ENCODE results near the gene CTNNBL1. TPM values are rescaled to one million over a fixed set of nuclear protein-coding genes. Genes with fewer than 3 reads are reported as not detected.

CTNNBL1 gene
- polyA plus RNA-seq, 4 donors = 36.2 to 66.5 (median 50.1) TPM

GRCh38 chr20:37880726-37881591, 187.1 kb downstream of the CTNNBL1 start:
- Histone ChIP-seq H3K4me1 (ENCODE audit: control insufficient read depth in 3 of 3, insufficient read depth in 2 of 3, low read depth in 1 of 3, low read length in 2 of 3) (peaks cover 0 to 31% (median 0%) of the 10 kb centered on the region in 3 donors), H3K27me3 (ENCODE audit: control insufficient read depth in 3 of 3, insufficient read depth in 3 of 3, low read length in 3 of 3) (no peaks in the 10 kb centered on the region), H3K27ac (ENCODE audit: low read depth in 1 of 3, low read length in 2 of 3) (peak overlapping the region in 1 of 3 donors; percentile 72), H3K36me3 (ENCODE audit: control insufficient read depth in 3 of 3, insufficient read depth in 2 of 3, low read depth in 1 of 3, low read length in 3 of 3) (peaks cover 0 to 4% (median 0%) of the 10 kb centered on the region in 3 donors), H3K9me3 (ENCODE audit: control insufficient read depth in 2 of 2, insufficient read depth in 1 of 2, low read depth in 1 of 2, low read length in 1 of 2) (no peaks in the 10 kb centered on the region), H3K4me3 (ENCODE audit: low read depth in 1 of 3, low read length in 3 of 3) (no peak overlapping the region)
- DNase-seq (peak; percentile 51 to 85), FAIRE-seq (no peak)
- WGBS, 3 donors = 33 to 50% (median 39%) methylated on average over 18 of the region's 18 CpGs

GRCh38 chr20:37881601-37882343, 187.9 kb downstream of the CTNNBL1 start:
- Histone ChIP-seq H3K27me3 (ENCODE audit: control insufficient read depth in 3 of 3, insufficient read depth in 3 of 3, low read length in 3 of 3) (no peaks in the 10 kb centered on the region), H3K36me3 (ENCODE audit: control insufficient read depth in 3 of 3, insufficient read depth in 2 of 3, low read depth in 1 of 3, low read length in 3 of 3) (no peaks in the 10 kb centered on the region), H3K4me1 (ENCODE audit: control insufficient read depth in 3 of 3, insufficient read depth in 2 of 3, low read depth in 1 of 3, low read length in 2 of 3) (peaks cover 0 to 31% (median 0%) of the 10 kb centered on the region in 3 donors), H3K9me3 (ENCODE audit: control insufficient read depth in 2 of 2, insufficient read depth in 1 of 2, low read depth in 1 of 2, low read length in 1 of 2) (no peaks in the 10 kb centered on the region), H3K27ac (ENCODE audit: low read depth in 1 of 3, low read length in 2 of 3) (peak overlapping the region in 1 of 3 donors; percentile 72), H3K4me3 (ENCODE audit: low read depth in 1 of 3, low read length in 3 of 3) (no peak overlapping the region)
- no peak for DNase-seq
- 73 to 80% (median 78%) methylated on average over 22 of the region's 22 CpGs for WGBS, 3 donors
- FAIRE-seq = no peak

- Histone ChIP-seq H3K27ac (ENCODE audit: low read depth in 1 of 3, low read length in 2 of 3) (no peak overlapping the region), H3K4me3 (ENCODE audit: low read depth in 1 of 3, low read length in 3 of 3) (no peak overlapping the region), H3K27me3 (ENCODE audit: control insufficient read depth in 3 of 3, insufficient read depth in 3 of 3, low read length in 3 of 3) (no peaks in the 10 kb centered on the region), H3K4me1 (ENCODE audit: control insufficient read depth in 3 of 3, insufficient read depth in 2 of 3, low read depth in 1 of 3, low read length in 2 of 3) (peaks cover 0 to 26% (median 0%) of the 10 kb centered on the region in 3 donors), H3K9me3 (ENCODE audit: control insufficient read depth in 2 of 2, insufficient read depth in 1 of 2, low read depth in 1 of 2, low read length in 1 of 2) (no peaks in the 10 kb centered on the region), H3K36me3 (ENCODE audit: control insufficient read depth in 3 of 3, insufficient read depth in 2 of 3, low read depth in 1 of 3, low read length in 3 of 3) (no peaks in the 10 kb centered on the region)
- DNase-seq (no peak), FAIRE-seq (no peak)
- WGBS, 3 donors = 74 to 82% (median 76%) methylated on average over 16 of the region's 16 CpGs
Observed at GRCh38 chr20:37882961-37883712, 189.3 kb downstream of the CTNNBL1 start.

GRCh38 chr20:37885042-37885441, 191.2 kb downstream of the CTNNBL1 start:
- Histone ChIP-seq H3K4me3 (ENCODE audit: low read depth in 1 of 3, low read length in 3 of 3) (no peak overlapping the region), H3K27me3 (ENCODE audit: control insufficient read depth in 3 of 3, insufficient read depth in 3 of 3, low read length in 3 of 3) (no peaks in the 10 kb centered on the region), H3K36me3 (ENCODE audit: control insufficient read depth in 3 of 3, insufficient read depth in 2 of 3, low read depth in 1 of 3, low read length in 3 of 3) (no peaks in the 10 kb centered on the region), H3K27ac (ENCODE audit: low read depth in 1 of 3, low read length in 2 of 3) (no peak overlapping the region), H3K9me3 (ENCODE audit: control insufficient read depth in 2 of 2, insufficient read depth in 1 of 2, low read depth in 1 of 2, low read length in 1 of 2) (no peaks in the 10 kb centered on the region), H3K4me1 (ENCODE audit: control insufficient read depth in 3 of 3, insufficient read depth in 2 of 3, low read depth in 1 of 3, low read length in 2 of 3) (peaks cover 0 to 13% (median 0%) of the 10 kb centered on the region in 3 donors)
- DNase-seq (no peak), FAIRE-seq (no peak)
- 86 to 96% (median 92%) methylated on average over 8 of the region's 8 CpGs for WGBS, 3 donors

GRCh38 chr20:37885593-37886503, 192.0 kb downstream of the CTNNBL1 start:
- Histone ChIP-seq H3K4me1 (ENCODE audit: control insufficient read depth in 3 of 3, insufficient read depth in 2 of 3, low read depth in 1 of 3, low read length in 2 of 3) (peaks cover 0 to 9% (median 0%) of the 10 kb centered on the region in 3 donors), H3K27ac (ENCODE audit: low read depth in 1 of 3, low read length in 2 of 3) (no peak overlapping the region), H3K4me3 (ENCODE audit: low read depth in 1 of 3, low read length in 3 of 3) (no peak overlapping the region), H3K36me3 (ENCODE audit: control insufficient read depth in 3 of 3, insufficient read depth in 2 of 3, low read depth in 1 of 3, low read length in 3 of 3) (no peaks in the 10 kb centered on the region), H3K27me3 (ENCODE audit: control insufficient read depth in 3 of 3, insufficient read depth in 3 of 3, low read length in 3 of 3) (no peaks in the 10 kb centered on the region), H3K9me3 (ENCODE audit: control insufficient read depth in 2 of 2, insufficient read depth in 1 of 2, low read depth in 1 of 2, low read length in 1 of 2) (no peaks in the 10 kb centered on the region)
- 57 to 73% (median 61%) methylated on average over 30 to 32 of the region's 32 CpGs for WGBS, 3 donors
- no peak for FAIRE-seq
- DNase-seq = no peak

- FAIRE-seq = no peak
- no peaks in the 10 kb centered on the region for H3K27me3 ChIP-seq (ENCODE audit: control insufficient read depth in 3 of 3, insufficient read depth in 3 of 3, low read length in 3 of 3)
- no peak overlapping the region for H3K27ac ChIP-seq (ENCODE audit: low read depth in 1 of 3, low read length in 2 of 3)
- WGBS, 3 donors = 57 to 75% (median 62%) methylated on average over 4 of the region's 4 CpGs
- no peaks in the 10 kb centered on the region for H3K36me3 ChIP-seq (ENCODE audit: control insufficient read depth in 3 of 3, insufficient read depth in 2 of 3, low read depth in 1 of 3, low read length in 3 of 3)
- no peaks in the 10 kb centered on the region for H3K9me3 ChIP-seq (ENCODE audit: control insufficient read depth in 2 of 2, insufficient read depth in 1 of 2, low read depth in 1 of 2, low read length in 1 of 2)
- H3K4me3 ChIP-seq (ENCODE audit: low read depth in 1 of 3, low read length in 3 of 3) = no peak overlapping the region
- peak in 1 of 2 donors; percentile 10 for DNase-seq
- H3K4me1 ChIP-seq (ENCODE audit: control insufficient read depth in 3 of 3, insufficient read depth in 2 of 3, low read depth in 1 of 3, low read length in 2 of 3) = peaks cover 0 to under 1% (median 0%) of the 10 kb centered on the region in 3 donors
Observed at GRCh38 chr20:37886851-37887297, 193.0 kb downstream of the CTNNBL1 start.

- no peak for FAIRE-seq
- no peaks in the 10 kb centered on the region for H3K36me3 ChIP-seq (ENCODE audit: control insufficient read depth in 3 of 3, insufficient read depth in 2 of 3, low read depth in 1 of 3, low read length in 3 of 3)
Observed at GRCh38 chr20:37888641-37889040, 194.8 kb downstream of the CTNNBL1 start.

More at GRCh38 chr20:37888641-37889040, 194.8 kb downstream of the CTNNBL1 start:
- Histone ChIP-seq H3K9me3 (ENCODE audit: control insufficient read depth in 2 of 2, insufficient read depth in 1 of 2, low read depth in 1 of 2, low read length in 1 of 2) (no peaks in the 10 kb centered on the region), H3K27me3 (ENCODE audit: control insufficient read depth in 3 of 3, insufficient read depth in 3 of 3, low read length in 3 of 3) (no peaks in the 10 kb centered on the region), H3K4me3 (ENCODE audit: low read depth in 1 of 3, low read length in 3 of 3) (no peak overlapping the region), H3K27ac (ENCODE audit: low read depth in 1 of 3, low read length in 2 of 3) (no peak overlapping the region), H3K4me1 (ENCODE audit: control insufficient read depth in 3 of 3, insufficient read depth in 2 of 3, low read depth in 1 of 3, low read length in 2 of 3) (no peaks in the 10 kb centered on the region)
- 88 to 93% (median 90%) methylated on average over 10 of the region's 10 CpGs for WGBS, 3 donors
- no peak for DNase-seq

Data from small intestine (tissue), 7 donors.